ENCODE results near the gene ANXA10. TPM values are rescaled to one million over a fixed set of nuclear protein-coding genes. Genes with fewer than 3 reads are reported as not detected.

Gene ANXA10
- total RNA-seq, 1 donor from 2014 or later: not detected

- no peak overlapping the region for H3K27ac Mint-ChIP-seq (ENCODE audit: unreplicated experiment)
Observed at GRCh38 chr4:168076989-168077725, 15.2 kb upstream of the ANXA10 start.

GRCh38 chr4:168077726-168078239, 14.6 kb upstream of the ANXA10 start:
- Mint-ChIP-seq H3K9me3 (no peaks in the 10 kb centered on the region), H3K27me3 (ENCODE audit: low read depth) (no peaks in the 10 kb centered on the region), H3K27ac (ENCODE audit: unreplicated experiment) (no peak overlapping the region), H3K36me3 (ENCODE audit: low read depth) (no peaks in the 10 kb centered on the region), H3K4me3 (no peak overlapping the region), H3K4me1 (no peaks in the 10 kb centered on the region)
- DNase-seq (ENCODE audit: low read depth, low spot score): no peak
- TF ChIP-seq CTCF (conservative IDR thresholded peaks at IDR 0.05): no peak

More at GRCh38 chr4:168076989-168077725, 15.2 kb upstream of the ANXA10 start:
- Mint-ChIP-seq H3K27me3 (ENCODE audit: low read depth) (no peaks in the 10 kb centered on the region), H3K4me3 (no peak overlapping the region), H3K4me1 (no peaks in the 10 kb centered on the region), H3K9me3 (no peaks in the 10 kb centered on the region), H3K36me3 (ENCODE audit: low read depth) (no peaks in the 10 kb centered on the region)
- peak; percentile 97 for TF ChIP-seq CTCF (conservative IDR thresholded peaks at IDR 0.05)
- DNase-seq (ENCODE audit: low read depth, low spot score): peak; percentile 81

- no peak overlapping the region for H3K27ac Mint-ChIP-seq (ENCODE audit: unreplicated experiment)
- H3K9me3 Mint-ChIP-seq: peaks cover 6% of the 10 kb centered on the region
- DNase-seq (ENCODE audit: low read depth, low spot score): no peak
- H3K4me3 Mint-ChIP-seq: no peak overlapping the region
- no peaks in the 10 kb centered on the region for H3K4me1 Mint-ChIP-seq
- H3K27me3 Mint-ChIP-seq (ENCODE audit: low read depth): no peaks in the 10 kb centered on the region
- TF ChIP-seq CTCF (conservative IDR thresholded peaks at IDR 0.05): no peak
- H3K36me3 Mint-ChIP-seq (ENCODE audit: low read depth): no peaks in the 10 kb centered on the region
Observed at GRCh38 chr4:168082379-168082778, 10.0 kb upstream of the ANXA10 start.

GRCh38 chr4:168095776-168096406, 3.6 kb downstream of the ANXA10 start:
- no peak overlapping the region for H3K4me3 Mint-ChIP-seq
- no peaks in the 10 kb centered on the region for H3K36me3 Mint-ChIP-seq (ENCODE audit: low read depth)
- TF ChIP-seq CTCF (conservative IDR thresholded peaks at IDR 0.05): no peak
- no peaks in the 10 kb centered on the region for H3K9me3 Mint-ChIP-seq
- no peak for DNase-seq (ENCODE audit: low read depth, low spot score)
- no peaks in the 10 kb centered on the region for H3K27me3 Mint-ChIP-seq (ENCODE audit: low read depth)
- no peaks in the 10 kb centered on the region for H3K4me1 Mint-ChIP-seq
- H3K27ac Mint-ChIP-seq (ENCODE audit: unreplicated experiment): no peak overlapping the region

- Mint-ChIP-seq H3K9me3 (no peaks in the 10 kb centered on the region), H3K27me3 (ENCODE audit: low read depth) (no peaks in the 10 kb centered on the region), H3K36me3 (ENCODE audit: low read depth) (no peaks in the 10 kb centered on the region), H3K4me3 (no peak overlapping the region), H3K4me1 (no peaks in the 10 kb centered on the region), H3K27ac (ENCODE audit: unreplicated experiment) (no peak overlapping the region)
- DNase-seq (ENCODE audit: low read depth, low spot score): no peak
- no peak for TF ChIP-seq CTCF (conservative IDR thresholded peaks at IDR 0.05)
Observed at GRCh38 chr4:168096407-168096784, 4.1 kb downstream of the ANXA10 start.
